Esophagus squamous epithelium (tissue), 4 donors: ENCODE results near the gene APP.

ENCODE experiments used
- POLR2A ChIP-seq, 4 donors: fragments of 450-650 bp; IDR thresholded peaks; one replicate each; pipeline ENCODE4 v1.6.1; 2017; ENCODE audit warnings: antibody characterized with exemption in 4 of 4, mild to moderate bottlenecking in 4 of 4, moderate library complexity in 3 of 4
- TF ChIP-seq, protein P1 (sequence below), 6 experiments: fragments of 450-650 bp in 4 of 6; fragments of 200-600 bp in 2 of 6; sonication (generic) in 2 of 6; IDR thresholded peaks; one replicate each; pipeline ENCODE4 v1.5.1; 2016 to 2019; ENCODE audit warnings: antibody characterized with exemption in 6 of 6, mild to moderate bottlenecking in 4 of 6, moderate library complexity in 4 of 6

GRCh38 chr21:26210614-26211013 lies 40.0 kb upstream of the APP start:
- TF ChIP-seq, protein P1, sequence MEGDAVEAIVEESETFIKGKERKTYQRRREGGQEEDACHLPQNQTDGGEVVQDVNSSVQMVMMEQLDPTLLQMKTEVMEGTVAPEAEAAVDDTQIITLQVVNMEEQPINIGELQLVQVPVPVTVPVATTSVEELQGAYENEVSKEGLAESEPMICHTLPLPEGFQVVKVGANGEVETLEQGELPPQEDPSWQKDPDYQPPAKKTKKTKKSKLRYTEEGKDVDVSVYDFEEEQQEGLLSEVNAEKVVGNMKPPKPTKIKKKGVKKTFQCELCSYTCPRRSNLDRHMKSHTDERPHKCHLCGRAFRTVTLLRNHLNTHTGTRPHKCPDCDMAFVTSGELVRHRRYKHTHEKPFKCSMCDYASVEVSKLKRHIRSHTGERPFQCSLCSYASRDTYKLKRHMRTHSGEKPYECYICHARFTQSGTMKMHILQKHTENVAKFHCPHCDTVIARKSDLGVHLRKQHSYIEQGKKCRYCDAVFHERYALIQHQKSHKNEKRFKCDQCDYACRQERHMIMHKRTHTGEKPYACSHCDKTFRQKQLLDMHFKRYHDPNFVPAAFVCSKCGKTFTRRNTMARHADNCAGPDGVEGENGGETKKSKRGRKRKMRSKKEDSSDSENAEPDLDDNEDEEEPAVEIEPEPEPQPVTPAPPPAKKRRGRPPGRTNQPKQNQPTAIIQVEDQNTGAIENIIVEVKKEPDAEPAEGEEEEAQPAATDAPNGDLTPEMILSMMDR (IDR thresholded peaks at IDR 0.05) = no peak
- TF ChIP-seq POLR2A (IDR thresholded peaks at IDR 0.05) = no peak
